Caco-2 (cell line): ENCODE data around the gene GPR150. TPM values are rescaled to one million over a fixed set of nuclear protein-coding genes. Genes with fewer than 3 reads are reported as not detected.

Source experiments
- BruUV-seq: library from RNA; stranded (reverse); fragments of 400-500 nt; replicated peaks from 2 replicates; lab custom pipeline; 2021; lab: Mats Ljungman, UMichigan
- CTCF ChIA-PET: fragments of 300-600 bp; sonication (Branson Sonifier 250); formaldehyde crosslinking; loops from one replicate; lab custom pipeline; 2022; ENCODE audit warnings: antibody characterized with exemption; lab: Charles Lee
- POLR2A ChIA-PET: fragments of 300-600 bp; sonication (Branson Sonifier 250); formaldehyde crosslinking; loops from one replicate; lab custom pipeline; 2022; ENCODE audit warnings: antibody characterized with exemption; lab: Charles Lee
- DNase-seq, 2 experiments: peaks; one replicate each; pipeline versions ENCODE4 v3.0.0 to v3.0.0-alpha.2; 2020 to 2022
- H3K27me3 ChIP-seq: replicated peaks from 2 replicates; pipeline ENCODE4 v1.6.0; 2011; ENCODE audit warnings: low read length; ENCODE audit not compliant: control insufficient read depth, insufficient read depth
- H3K36me3 ChIP-seq: 2 replicates; pipeline ENCODE4 v1.5.1; 2011; ENCODE audit warnings: low read length; ENCODE audit not compliant: control insufficient read depth, insufficient read depth
- H3K4me1 ChIP-seq: fragments of 250-450 bp; sonication (Bioruptor Pico); 2 replicates; pipeline ENCODE4 v1.5.1; 2020; ENCODE audit warnings: mild to moderate bottlenecking
- H3K4me3 ChIP-seq: 2 replicates; pipeline ENCODE4 v1.5.1; 2011; ENCODE audit warnings: low read depth, mild to moderate bottlenecking, control low read depth, low read length
- H3K9me3 ChIP-seq: fragments of 250-450 bp; sonication (Bioruptor Pico); 2 replicates; pipeline ENCODE4 v1.5.1; 2020; ENCODE audit warnings: mild to moderate bottlenecking, moderate library complexity
- H3K27ac Mint-ChIP-seq: one replicate; pipeline ENCODE4 v1.8.0; 2022; ENCODE audit warnings: mixed read lengths; ENCODE audit not compliant: unreplicated experiment
- H3K27me3 Mint-ChIP-seq: one replicate; pipeline ENCODE4 v1.8.0; 2022; ENCODE audit warnings: mixed read lengths; ENCODE audit not compliant: insufficient read depth, unreplicated experiment
- H3K36me3 Mint-ChIP-seq: one replicate; pipeline ENCODE4 v1.8.0; 2022; ENCODE audit warnings: mild to moderate bottlenecking, mixed read lengths; ENCODE audit not compliant: insufficient read depth, unreplicated experiment
- H3K4me1 Mint-ChIP-seq: one replicate; pipeline ENCODE4 v1.8.0; 2022; ENCODE audit warnings: low read depth, mixed read lengths; ENCODE audit not compliant: unreplicated experiment
- H3K4me3 Mint-ChIP-seq: one replicate; pipeline ENCODE4 v1.8.0; 2022; ENCODE audit warnings: mild to moderate bottlenecking, moderate library complexity, mixed read lengths; ENCODE audit not compliant: unreplicated experiment
- H3K9me3 Mint-ChIP-seq: one replicate; pipeline ENCODE4 v1.8.0; 2022; ENCODE audit warnings: mixed read lengths; ENCODE audit not compliant: unreplicated experiment
- CTCF ChIP-seq, 2 experiments: fragments of 200-600 bp in 1 of 2; IDR thresholded peaks; 1 replicate in 1 of 2; 2 replicates in 1 of 2; pipeline versions ENCODE4 v1.5.1 to v1.8.0; 2011 to 2022; ENCODE audit warnings: antibody characterized with exemption in 1 of 2, control low read depth in 1 of 2, inconsistent platforms in 1 of 2, low read depth in 1 of 2, low read length in 1 of 2, mild to moderate bottlenecking in 1 of 2, moderate library complexity in 1 of 2; ENCODE audit not compliant: insufficient read depth in 1 of 2, severe bottlenecking in 1 of 2, unreplicated experiment in 1 of 2
- intact Hi-C: fragments of 100-400 bp; cut with micrococcal nuclease; formaldehyde crosslinking; loops from one replicate; pipeline ENCODE4 v1.10.0; 2022; ENCODE audit not compliant: unreplicated experiment
- total RNA-seq: library from RNA; stranded (reverse); gene quantifications from 2 replicates; pipeline ENCODE4 v1.2.3, GENCODE V29; 2022

GPR150 gene
- total RNA-seq, 1 experiment from 2014 or later: 0.27 TPM

- no peaks in the 10 kb centered on the region for H3K9me3 ChIP-seq
- peaks cover 8% of the 10 kb centered on the region; the same call in 1 of the 2 replicates for H3K4me1 ChIP-seq
- peak; percentile 12 to 45 for TF ChIP-seq CTCF (IDR thresholded peaks at IDR 0.05; ENCODE audit: insufficient read depth in 1 of 2, low read depth in 1 of 2, low read length in 1 of 2, severe bottlenecking in 1 of 2, unreplicated experiment in 1 of 2)
- H3K36me3 Mint-ChIP-seq: peaks cover 7% of the 10 kb centered on the region
- H3K27me3 ChIP-seq: no peaks in the 10 kb centered on the region
- no peaks in the 10 kb centered on the region for H3K27me3 Mint-ChIP-seq
- peak within 1 kb of the TSS; percentile 82 for H3K4me3 Mint-ChIP-seq
- CTCF ChIA-PET: interaction anchor here (0.7 to 1.4 kb wide), 17 partner anchors 9 to 285 kb away, joined by 3 to 22 read pairs (median 3); partner anchors contain the start of genes ARSK, RHOBTB3 and SKIC3
- DNase-seq: peak; percentile 99
- POLR2A ChIA-PET: interaction anchor here (0.6 to 1.7 kb wide), 12 partner anchors 9 to 340 kb away, joined by 3 to 41 read pairs (median 4); partner anchors contain the start of genes ARSK, RHOBTB3 and SKIC3
- peak within 1 kb of the TSS; percentile 89 for H3K27ac Mint-ChIP-seq
- no peaks in the 10 kb centered on the region for H3K36me3 ChIP-seq
- H3K9me3 Mint-ChIP-seq: no peaks in the 10 kb centered on the region
- intact Hi-C loops: loop anchor here (1.0 to 5.0 kb wide), 4 partner anchors 66 to 691 kb away; partner anchors contain the start of gene RHOBTB3
- BruUV-seq: TSS peak; percentile 92
- peaks cover 7% of the 10 kb centered on the region for H3K4me1 Mint-ChIP-seq
- H3K4me3 ChIP-seq: peak within 1 kb of the TSS; percentile 27
These were observed 26.9 kb downstream of the GPR150 start, which contains the start of gene RFESD for GRCh38 chr5:95646569-95647431. Gene RFESD, plus strand, starts transcription at chr5:95646777. Its CDS starts 5,495 bp downstream, at chr5:95652272.

DNA sequence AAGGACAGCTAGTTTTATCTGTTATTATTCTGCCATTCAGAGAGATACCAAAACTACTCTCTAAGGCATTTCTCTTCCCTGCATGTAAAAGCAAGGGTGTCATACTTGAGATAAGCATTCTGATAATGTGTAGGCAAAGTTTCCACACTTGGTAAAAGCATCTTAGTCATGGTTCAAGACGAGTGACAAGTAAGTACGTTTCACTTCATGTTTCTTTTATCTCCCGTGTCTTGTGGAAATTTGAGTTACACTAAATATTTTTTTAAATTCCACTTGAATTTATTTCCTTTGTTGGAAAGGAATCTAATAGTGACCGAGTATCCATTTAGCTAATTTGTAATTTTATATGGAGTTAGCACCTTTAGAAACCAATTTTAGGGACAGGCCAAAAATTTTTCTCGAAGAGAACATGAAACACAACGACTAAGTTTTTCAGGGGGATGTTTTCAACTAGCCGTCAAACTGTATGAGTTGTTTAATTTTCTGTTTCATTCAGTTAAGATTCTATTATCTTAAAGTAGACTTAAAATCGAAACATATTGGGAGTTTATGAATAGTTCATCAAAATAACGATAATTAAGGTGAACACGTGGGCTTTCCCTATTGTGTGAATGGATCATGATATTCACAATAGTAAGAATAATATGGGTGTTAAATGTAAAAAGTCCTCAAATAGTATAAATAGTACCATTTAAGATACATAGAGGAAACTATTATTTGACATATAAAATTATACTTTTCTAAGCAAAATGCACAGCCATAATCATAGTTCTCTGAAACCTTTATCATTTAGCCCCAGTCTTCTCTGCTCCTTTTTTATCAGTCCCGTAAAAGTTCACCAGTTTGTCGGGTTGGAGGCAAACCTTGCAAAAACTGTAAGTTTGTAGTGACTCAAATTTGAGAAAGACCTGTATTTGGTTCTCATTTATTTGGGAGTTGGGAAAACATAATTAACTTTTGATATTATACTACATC is 28.3 kb downstream of the GPR150 start:
- DNase-seq: no peak
- Histone ChIP-seq H3K36me3 (no peaks in the 10 kb centered on the region), H3K9me3 (no peaks in the 10 kb centered on the region), H3K4me3 (peak overlapping the region; percentile 27), H3K27me3 (no peaks in the 10 kb centered on the region), H3K4me1 (peaks cover 8% of the 10 kb centered on the region; the same call in 1 of the 2 replicates)
- POLR2A ChIA-PET: no interaction called here
- no peak overlapping the region for H3K27ac Mint-ChIP-seq
- TF ChIP-seq CTCF (IDR thresholded peaks at IDR 0.05; ENCODE audit: insufficient read depth in 1 of 2, low read depth in 1 of 2, low read length in 1 of 2, severe bottlenecking in 1 of 2, unreplicated experiment in 1 of 2): no peak
- no peaks in the 10 kb centered on the region for H3K27me3 Mint-ChIP-seq
- intact Hi-C loops: loop anchor here (1.0 to 5.0 kb wide), 2 partner anchors 64 to 689 kb away; no protein-coding TSS in a partner anchor
- peaks cover 7% of the 10 kb centered on the region for H3K4me1 Mint-ChIP-seq
- no peaks in the 10 kb centered on the region for H3K9me3 Mint-ChIP-seq
- H3K36me3 Mint-ChIP-seq: peaks cover 7% of the 10 kb centered on the region
- no TSS peak for BruUV-seq
- CTCF ChIA-PET: no interaction called here
- peak overlapping the region; percentile 82 for H3K4me3 Mint-ChIP-seq
